ENCODE results near the gene PRRT4. TPM values are rescaled to one million over a fixed set of nuclear protein-coding genes. Genes with fewer than 3 reads are reported as not detected.
A peak's percentile ranks its signal among the peaks of the same experiment; 100 is the strongest.

PRRT4 gene
- total and polyA plus RNA-seq, 2 of the 13 experiments (the other 11 are each of a cell fraction or from before 2014, with no cell fraction given): not detected

DNA sequence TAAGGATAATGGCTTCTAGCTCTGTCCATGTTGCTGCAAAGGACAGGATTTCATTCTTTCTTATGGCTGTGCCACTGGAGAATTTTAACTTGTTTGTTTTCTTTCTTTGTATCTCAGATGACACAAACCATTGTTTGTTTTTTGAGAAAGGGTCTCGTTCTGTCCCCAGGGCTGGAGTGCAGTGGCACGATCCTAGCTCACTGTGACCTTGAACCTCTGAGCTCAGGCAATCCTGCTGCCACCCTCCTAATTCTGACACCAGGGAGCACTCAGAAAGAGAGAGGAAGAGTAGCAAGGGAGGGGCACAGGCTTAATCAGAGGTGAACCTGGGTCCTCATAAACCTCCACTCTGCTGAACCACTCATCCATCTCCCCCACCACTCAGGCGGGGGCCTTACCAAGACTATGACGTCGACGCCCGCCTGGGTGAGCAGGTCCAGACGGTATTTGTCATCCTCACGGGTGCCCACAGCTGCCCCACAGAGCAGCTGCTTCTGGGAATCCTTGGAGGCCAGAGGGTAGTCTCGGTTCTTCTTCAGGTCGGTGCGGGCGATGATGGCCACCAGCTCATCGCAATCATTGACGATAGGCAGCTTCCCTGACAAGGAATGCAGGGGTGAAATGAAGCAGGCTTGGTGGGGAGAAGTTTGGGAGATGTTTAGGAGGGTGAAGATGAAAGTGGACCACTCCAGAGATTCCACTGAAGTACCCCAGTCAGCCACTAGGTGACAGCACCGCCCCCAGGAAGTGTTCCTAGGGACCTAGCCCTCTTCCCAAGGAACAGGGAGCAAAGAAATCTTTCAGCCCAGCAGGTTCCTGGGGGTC, 36.7 kb upstream of the PRRT4 start (continued):
- TF ChIP-seq, protein P1, sequence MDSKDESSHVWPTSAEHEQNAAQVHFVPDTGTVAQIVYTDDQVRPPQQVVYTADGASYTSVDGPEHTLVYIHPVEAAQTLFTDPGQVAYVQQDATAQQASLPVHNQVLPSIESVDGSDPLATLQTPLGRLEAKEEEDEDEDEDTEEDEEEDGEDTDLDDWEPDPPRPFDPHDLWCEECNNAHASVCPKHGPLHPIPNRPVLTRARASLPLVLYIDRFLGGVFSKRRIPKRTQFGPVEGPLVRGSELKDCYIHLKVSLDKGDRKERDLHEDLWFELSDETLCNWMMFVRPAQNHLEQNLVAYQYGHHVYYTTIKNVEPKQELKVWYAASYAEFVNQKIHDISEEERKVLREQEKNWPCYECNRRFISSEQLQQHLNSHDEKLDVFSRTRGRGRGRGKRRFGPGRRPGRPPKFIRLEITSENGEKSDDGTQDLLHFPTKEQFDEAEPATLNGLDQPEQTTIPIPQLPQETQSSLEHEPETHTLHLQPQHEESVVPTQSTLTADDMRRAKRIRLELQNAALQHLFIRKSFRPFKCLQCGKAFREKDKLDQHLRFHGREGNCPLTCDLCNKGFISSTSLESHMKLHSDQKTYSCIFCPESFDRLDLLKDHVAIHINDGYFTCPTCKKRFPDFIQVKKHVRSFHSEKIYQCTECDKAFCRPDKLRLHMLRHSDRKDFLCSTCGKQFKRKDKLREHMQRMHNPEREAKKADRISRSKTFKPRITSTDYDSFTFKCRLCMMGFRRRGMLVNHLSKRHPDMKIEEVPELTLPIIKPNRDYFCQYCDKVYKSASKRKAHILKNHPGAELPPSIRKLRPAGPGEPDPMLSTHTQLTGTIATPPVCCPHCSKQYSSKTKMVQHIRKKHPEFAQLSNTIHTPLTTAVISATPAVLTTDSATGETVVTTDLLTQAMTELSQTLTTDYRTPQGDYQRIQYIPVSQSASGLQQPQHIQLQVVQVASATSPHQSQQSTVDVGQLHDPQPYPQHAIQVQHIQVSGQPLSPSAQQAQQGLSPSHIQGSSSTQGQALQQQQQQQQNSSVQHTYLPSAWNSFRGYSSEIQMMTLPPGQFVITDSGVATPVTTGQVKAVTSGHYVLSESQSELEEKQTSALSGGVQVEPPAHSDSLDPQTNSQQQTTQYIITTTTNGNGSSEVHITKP (CRISPR knock-in tag; IDR thresholded peaks at IDR 0.05; ENCODE audit: low read depth): peak; percentile 76; the same call in 1 of the 2 replicates
- TF ChIP-seq DPF2 (CRISPR knock-in tag; IDR thresholded peaks at IDR 0.05; ENCODE audit: borderline replicate concordance, low read depth): 0 out of 2 replicates have a peak, but pooled peaks have one; percentile 25
- TF ChIP-seq, protein P2, sequence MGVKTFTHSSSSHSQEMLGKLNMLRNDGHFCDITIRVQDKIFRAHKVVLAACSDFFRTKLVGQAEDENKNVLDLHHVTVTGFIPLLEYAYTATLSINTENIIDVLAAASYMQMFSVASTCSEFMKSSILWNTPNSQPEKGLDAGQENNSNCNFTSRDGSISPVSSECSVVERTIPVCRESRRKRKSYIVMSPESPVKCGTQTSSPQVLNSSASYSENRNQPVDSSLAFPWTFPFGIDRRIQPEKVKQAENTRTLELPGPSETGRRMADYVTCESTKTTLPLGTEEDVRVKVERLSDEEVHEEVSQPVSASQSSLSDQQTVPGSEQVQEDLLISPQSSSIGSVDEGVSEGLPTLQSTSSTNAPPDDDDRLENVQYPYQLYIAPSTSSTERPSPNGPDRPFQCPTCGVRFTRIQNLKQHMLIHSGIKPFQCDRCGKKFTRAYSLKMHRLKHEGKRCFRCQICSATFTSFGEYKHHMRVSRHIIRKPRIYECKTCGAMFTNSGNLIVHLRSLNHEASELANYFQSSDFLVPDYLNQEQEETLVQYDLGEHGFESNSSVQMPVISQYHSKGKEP (CRISPR knock-in tag; IDR thresholded peaks at IDR 0.05): no peak
- TF ChIP-seq NONO (IDR thresholded peaks at IDR 0.05): no peak
- no peak for TF ChIP-seq NONO (CRISPR knock-in tag; conservative IDR thresholded peaks at IDR 0.05)
- TF ChIP-seq ZNF672 (CRISPR knock-in tag; IDR thresholded peaks at IDR 0.05): no peak
- TF ChIP-seq, protein P3, sequence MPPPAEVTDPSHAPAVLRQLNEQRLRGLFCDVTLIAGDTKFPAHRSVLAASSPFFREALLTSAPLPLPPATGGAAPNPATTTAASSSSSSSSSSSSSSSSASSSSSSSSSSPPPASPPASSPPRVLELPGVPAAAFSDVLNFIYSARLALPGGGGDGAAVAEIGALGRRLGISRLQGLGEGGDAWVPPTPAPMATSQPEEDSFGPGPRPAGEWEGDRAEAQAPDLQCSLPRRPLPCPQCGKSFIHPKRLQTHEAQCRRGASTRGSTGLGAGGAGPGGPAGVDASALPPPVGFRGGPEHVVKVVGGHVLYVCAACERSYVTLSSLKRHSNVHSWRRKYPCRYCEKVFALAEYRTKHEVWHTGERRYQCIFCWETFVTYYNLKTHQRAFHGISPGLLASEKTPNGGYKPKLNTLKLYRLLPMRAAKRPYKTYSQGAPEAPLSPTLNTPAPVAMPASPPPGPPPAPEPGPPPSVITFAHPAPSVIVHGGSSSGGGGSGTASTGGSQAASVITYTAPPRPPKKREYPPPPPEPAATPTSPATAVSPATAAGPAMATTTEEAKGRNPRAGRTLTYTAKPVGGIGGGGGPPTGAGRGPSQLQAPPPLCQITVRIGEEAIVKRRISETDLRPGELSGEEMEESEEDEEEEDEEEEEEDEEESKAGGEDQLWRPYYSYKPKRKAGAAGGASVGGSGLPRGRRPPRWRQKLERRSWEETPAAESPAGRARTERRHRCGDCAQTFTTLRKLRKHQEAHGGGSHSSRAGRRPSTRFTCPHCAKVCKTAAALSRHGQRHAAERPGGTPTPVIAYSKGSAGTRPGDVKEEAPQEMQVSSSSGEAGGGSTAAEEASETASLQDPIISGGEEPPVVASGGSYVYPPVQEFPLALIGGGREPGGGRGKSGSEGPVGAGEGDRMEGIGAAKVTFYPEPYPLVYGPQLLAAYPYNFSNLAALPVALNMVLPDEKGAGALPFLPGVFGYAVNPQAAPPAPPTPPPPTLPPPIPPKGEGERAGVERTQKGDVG (CRISPR knock-in tag; IDR thresholded peaks at IDR 0.05; ENCODE audit: borderline replicate concordance): no peak
- peak; percentile 43; the same call in 1 of the 2 replicates for TF ChIP-seq HDAC1 (CRISPR knock-in tag; IDR thresholded peaks at IDR 0.05)
- no peak for TF ChIP-seq MTA3 (CRISPR knock-in tag; IDR thresholded peaks at IDR 0.05)
- no peak for TF ChIP-seq GABPA (IDR thresholded peaks at IDR 0.05; ENCODE audit: low read depth, low read length)
- TF ChIP-seq GABPA (CRISPR knock-in tag; IDR thresholded peaks at IDR 0.05; ENCODE audit: low read depth): no peak
- TF ChIP-seq ZNF232 (CRISPR knock-in tag; IDR thresholded peaks at IDR 0.05; ENCODE audit: borderline replicate concordance): no peak
- TF ChIP-seq ZNF775 (CRISPR knock-in tag; IDR thresholded peaks at IDR 0.05; ENCODE audit: borderline replicate concordance): no peak
- no peak for TF ChIP-seq ZNF432 (CRISPR knock-in tag; IDR thresholded peaks at IDR 0.05; ENCODE audit: borderline replicate concordance)
- TF ChIP-seq, protein P4, sequence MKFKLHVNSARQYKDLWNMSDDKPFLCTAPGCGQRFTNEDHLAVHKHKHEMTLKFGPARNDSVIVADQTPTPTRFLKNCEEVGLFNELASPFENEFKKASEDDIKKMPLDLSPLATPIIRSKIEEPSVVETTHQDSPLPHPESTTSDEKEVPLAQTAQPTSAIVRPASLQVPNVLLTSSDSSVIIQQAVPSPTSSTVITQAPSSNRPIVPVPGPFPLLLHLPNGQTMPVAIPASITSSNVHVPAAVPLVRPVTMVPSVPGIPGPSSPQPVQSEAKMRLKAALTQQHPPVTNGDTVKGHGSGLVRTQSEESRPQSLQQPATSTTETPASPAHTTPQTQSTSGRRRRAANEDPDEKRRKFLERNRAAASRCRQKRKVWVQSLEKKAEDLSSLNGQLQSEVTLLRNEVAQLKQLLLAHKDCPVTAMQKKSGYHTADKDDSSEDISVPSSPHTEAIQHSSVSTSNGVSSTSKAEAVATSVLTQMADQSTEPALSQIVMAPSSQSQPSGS (CRISPR knock-in tag; IDR thresholded peaks at IDR 0.05): no peak
- peak; percentile 10; the same call in 1 of the 2 replicates for TF ChIP-seq PHF21A (CRISPR knock-in tag; IDR thresholded peaks at IDR 0.05)
- TF ChIP-seq RARA (CRISPR knock-in tag; IDR thresholded peaks at IDR 0.05): peak; percentile 62
- peak; percentile 62; the same call in 1 of the 2 replicates for TF ChIP-seq SALL1 (CRISPR knock-in tag; IDR thresholded peaks at IDR 0.05)
- TF ChIP-seq LCORL (IDR thresholded peaks at IDR 0.05): no peak
- TF ChIP-seq LCORL (CRISPR knock-in tag; IDR thresholded peaks at IDR 0.05): peak; percentile 89

Measured in HepG2 (cell line).